ENCODE results near the gene VPS37C.

Gene VPS37C

DNA sequence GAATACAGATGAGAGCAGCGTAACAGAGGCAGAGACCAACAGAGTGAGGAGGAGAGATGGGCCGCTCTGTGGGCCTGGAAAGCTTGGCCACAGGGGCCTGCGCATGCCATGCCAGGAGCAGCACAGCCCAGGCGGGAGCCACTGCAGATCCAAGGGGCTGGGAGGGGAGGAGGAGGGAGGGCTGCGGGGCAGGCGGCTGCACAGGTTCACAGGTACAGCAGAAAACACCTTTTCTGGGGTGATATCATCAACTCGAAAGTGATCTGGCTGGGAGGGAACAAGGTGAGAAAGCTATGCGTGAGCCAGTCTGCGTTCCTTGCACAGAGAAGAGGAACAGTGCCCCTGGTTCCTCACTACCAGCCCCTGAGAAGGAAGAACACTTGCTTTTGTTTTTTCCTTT lies 14.8 kb downstream of the VPS37C start:
- Histone ChIP-seq H3K79me2 (ENCODE audit: low read length) (peaks cover 64% of the 10 kb centered on the region), H3K9ac (ENCODE audit: low read length) (no peak overlapping the region), H3K4me1 (ENCODE audit: low read length) (peaks cover 10% of the 10 kb centered on the region), H3K9me3 (replicated peaks; ENCODE audit: insufficient read depth, low read length) (no peaks in the 10 kb centered on the region), H2AFZ (ENCODE audit: low read length) (no peak overlapping the region), H4K20me1 (ENCODE audit: insufficient read depth, low read length) (no peaks in the 10 kb centered on the region), H3K9me2 (replicated peaks; ENCODE audit: insufficient read depth, low read length) (no peaks in the 10 kb centered on the region), H3K27ac (ENCODE audit: low read length) (no peak overlapping the region), H3K4me2 (ENCODE audit: low read depth, low read length) (no peak overlapping the region), H3K36me3 (replicated peaks; ENCODE audit: insufficient read depth, low read length) (no peaks in the 10 kb centered on the region), H3K4me3 (ENCODE audit: low read length) (no peak overlapping the region), H3K27me3 (replicated peaks; ENCODE audit: insufficient read depth, low read length) (no peaks in the 10 kb centered on the region), H3F3A (ENCODE audit: insufficient read depth, low read length) (peaks cover 11% of the 10 kb centered on the region)
- TF ChIP-seq EZH2phosphoT487 (IDR thresholded peaks at IDR 0.05; ENCODE audit: low read length) (no peak), EZH2 (optimal IDR thresholded peaks at IDR 0.05; ENCODE audit: low read depth, low read length) (no peak)
- TF ChIP-seq, protein P1, sequence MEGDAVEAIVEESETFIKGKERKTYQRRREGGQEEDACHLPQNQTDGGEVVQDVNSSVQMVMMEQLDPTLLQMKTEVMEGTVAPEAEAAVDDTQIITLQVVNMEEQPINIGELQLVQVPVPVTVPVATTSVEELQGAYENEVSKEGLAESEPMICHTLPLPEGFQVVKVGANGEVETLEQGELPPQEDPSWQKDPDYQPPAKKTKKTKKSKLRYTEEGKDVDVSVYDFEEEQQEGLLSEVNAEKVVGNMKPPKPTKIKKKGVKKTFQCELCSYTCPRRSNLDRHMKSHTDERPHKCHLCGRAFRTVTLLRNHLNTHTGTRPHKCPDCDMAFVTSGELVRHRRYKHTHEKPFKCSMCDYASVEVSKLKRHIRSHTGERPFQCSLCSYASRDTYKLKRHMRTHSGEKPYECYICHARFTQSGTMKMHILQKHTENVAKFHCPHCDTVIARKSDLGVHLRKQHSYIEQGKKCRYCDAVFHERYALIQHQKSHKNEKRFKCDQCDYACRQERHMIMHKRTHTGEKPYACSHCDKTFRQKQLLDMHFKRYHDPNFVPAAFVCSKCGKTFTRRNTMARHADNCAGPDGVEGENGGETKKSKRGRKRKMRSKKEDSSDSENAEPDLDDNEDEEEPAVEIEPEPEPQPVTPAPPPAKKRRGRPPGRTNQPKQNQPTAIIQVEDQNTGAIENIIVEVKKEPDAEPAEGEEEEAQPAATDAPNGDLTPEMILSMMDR (IDR thresholded peaks at IDR 0.05; ENCODE audit: low read length) = no peak
- no peak for DNase-seq

- TF ChIP-seq EZH2 (optimal IDR thresholded peaks at IDR 0.05; ENCODE audit: low read depth, low read length) (no peak), EZH2phosphoT487 (IDR thresholded peaks at IDR 0.05; ENCODE audit: low read length) (no peak)
- TF ChIP-seq, protein P1 (IDR thresholded peaks at IDR 0.05; ENCODE audit: low read length) = no peak
- DNase-seq = no peak
- H3K9me2 ChIP-seq (replicated peaks; ENCODE audit: insufficient read depth, low read length) = no peaks in the 10 kb centered on the region
- H3K27me3 ChIP-seq (replicated peaks; ENCODE audit: insufficient read depth, low read length) = no peaks in the 10 kb centered on the region
- no peaks in the 10 kb centered on the region for H4K20me1 ChIP-seq (ENCODE audit: insufficient read depth, low read length)
- no peak overlapping the region for H3K9ac ChIP-seq (ENCODE audit: low read length)
- H3K4me2 ChIP-seq (ENCODE audit: low read depth, low read length) = no peak overlapping the region
- no peak overlapping the region for H2AFZ ChIP-seq (ENCODE audit: low read length)
- peaks cover 20% of the 10 kb centered on the region for H3F3A ChIP-seq (ENCODE audit: insufficient read depth, low read length)
- H3K4me3 ChIP-seq (ENCODE audit: low read length) = no peak overlapping the region
- peaks cover 15% of the 10 kb centered on the region for H3K4me1 ChIP-seq (ENCODE audit: low read length)
- no peaks in the 10 kb centered on the region for H3K9me3 ChIP-seq (replicated peaks; ENCODE audit: insufficient read depth, low read length)
- no peaks in the 10 kb centered on the region for H3K36me3 ChIP-seq (replicated peaks; ENCODE audit: insufficient read depth, low read length)
- H3K79me2 ChIP-seq (ENCODE audit: low read length) = peaks cover 58% of the 10 kb centered on the region
- no peak overlapping the region for H3K27ac ChIP-seq (ENCODE audit: low read length)
These were observed 15.8 kb downstream of the VPS37C start for GRCh38 chr11:61145228-61146005.

DNA sequence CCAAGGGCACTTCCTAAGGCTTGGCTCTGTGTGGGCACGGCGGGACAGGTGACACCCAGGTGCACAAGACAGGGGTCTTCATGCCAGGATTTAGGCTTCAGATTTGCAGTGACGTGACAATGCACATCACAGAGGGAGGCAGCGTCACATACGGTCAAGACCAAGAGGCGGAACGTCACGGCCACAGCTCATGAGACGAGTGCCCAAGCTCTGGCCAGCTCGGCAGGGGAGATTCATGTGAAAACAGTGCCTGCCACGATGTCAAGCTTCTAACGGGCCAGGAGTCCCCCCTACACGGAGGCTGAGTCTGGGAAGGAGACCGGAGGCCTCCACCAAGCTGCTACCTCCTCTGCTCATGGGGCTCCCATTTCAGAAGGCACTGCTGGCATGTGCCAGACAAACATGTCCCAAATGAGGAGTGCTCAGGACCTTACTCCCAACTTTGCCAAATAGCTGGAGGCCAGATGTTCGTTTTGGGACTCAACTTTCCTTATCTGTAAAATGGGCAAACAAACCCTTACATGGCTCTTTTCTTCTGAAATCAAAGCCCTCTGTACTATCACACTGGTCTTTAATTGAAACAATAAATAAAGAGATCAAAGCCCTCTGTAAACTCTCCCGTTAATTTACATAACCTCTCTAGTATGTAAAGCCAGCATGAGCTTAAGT lies 16.6 kb downstream of the VPS37C start:
- peaks cover 22% of the 10 kb centered on the region for H3F3A ChIP-seq (ENCODE audit: insufficient read depth, low read length)
- no peaks in the 10 kb centered on the region for H3K9me2 ChIP-seq (replicated peaks; ENCODE audit: insufficient read depth, low read length)
- peaks cover 58% of the 10 kb centered on the region for H3K79me2 ChIP-seq (ENCODE audit: low read length)
- H3K4me2 ChIP-seq (ENCODE audit: low read depth, low read length) = no peak overlapping the region
- no peaks in the 10 kb centered on the region for H4K20me1 ChIP-seq (ENCODE audit: insufficient read depth, low read length)
- TF ChIP-seq EZH2phosphoT487 (IDR thresholded peaks at IDR 0.05; ENCODE audit: low read length) (no peak), EZH2 (optimal IDR thresholded peaks at IDR 0.05; ENCODE audit: low read depth, low read length) (no peak)
- TF ChIP-seq, protein P1 (IDR thresholded peaks at IDR 0.05; ENCODE audit: low read length) = no peak
- H3K27me3 ChIP-seq (replicated peaks; ENCODE audit: insufficient read depth, low read length) = no peaks in the 10 kb centered on the region
- no peak overlapping the region for H3K4me3 ChIP-seq (ENCODE audit: low read length)
- DNase-seq = no peak
- no peak overlapping the region for H3K9ac ChIP-seq (ENCODE audit: low read length)
- H3K27ac ChIP-seq (ENCODE audit: low read length) = no peak overlapping the region
- no peaks in the 10 kb centered on the region for H3K9me3 ChIP-seq (replicated peaks; ENCODE audit: insufficient read depth, low read length)
- no peak overlapping the region for H2AFZ ChIP-seq (ENCODE audit: low read length)
- no peaks in the 10 kb centered on the region for H3K36me3 ChIP-seq (replicated peaks; ENCODE audit: insufficient read depth, low read length)
- peaks cover 23% of the 10 kb centered on the region for H3K4me1 ChIP-seq (ENCODE audit: low read length)
